Measurements from ENCODE around the gene TMEM132D. TPM values are rescaled to one million over a fixed set of nuclear protein-coding genes. Genes with fewer than 3 reads are reported as not detected.

Gene TMEM132D
- total and polyA plus RNA-seq, 2 of the 4 experiments (the other 2 are of a cell fraction) = not detected

DNA sequence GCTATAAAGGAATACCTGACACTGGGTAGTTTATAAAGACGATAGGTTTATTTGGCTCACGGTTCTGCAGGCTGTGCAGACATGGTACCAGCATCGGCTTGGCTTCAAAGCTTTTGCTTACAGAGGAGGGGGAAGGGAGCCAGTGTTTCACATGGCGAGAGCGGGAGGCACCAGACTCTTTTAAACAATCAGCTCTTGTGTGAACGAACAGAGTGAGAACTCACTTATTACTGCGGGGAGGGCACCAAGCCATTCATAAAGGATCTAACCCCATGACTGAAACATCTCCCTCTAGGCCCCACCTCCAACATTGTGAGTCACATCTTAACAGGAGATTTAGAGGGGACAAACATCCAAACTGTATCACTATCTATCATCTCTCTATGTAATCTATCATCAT is 227.4 kb downstream of the TMEM132D start:
- Histone ChIP-seq H3K9ac (ENCODE audit: low read depth, low read length) (no peak overlapping the region), H2BK20ac (ENCODE audit: low read depth, low read length) (no peak overlapping the region), H3K36me3 (ENCODE audit: control insufficient read depth, insufficient read depth, low read length) (no peaks in the 10 kb centered on the region), H2BK120ac (ENCODE audit: low read depth, low read length) (no peak overlapping the region), H3K4ac (ENCODE audit: low read depth, low read length) (no peak overlapping the region), H2AK5ac (ENCODE audit: low read depth, low read length) (no peak overlapping the region), H3K9me1 (ENCODE audit: insufficient read depth, low read length) (no peaks in the 10 kb centered on the region), H4K91ac (ENCODE audit: insufficient read depth, low read depth, low read length) (no peak overlapping the region), H3K18ac (ENCODE audit: low read depth, low read length) (no peak overlapping the region), H3K4me3 (ENCODE audit: insufficient read depth, low read depth, low read length) (no peak overlapping the region), H2BK5ac (ENCODE audit: low read depth, low read length, poor library complexity, severe bottlenecking) (no peak overlapping the region), H3K56ac (ENCODE audit: extremely low read depth, insufficient read depth, low read length) (no peak overlapping the region), H3K9me3 (ENCODE audit: control insufficient read depth, insufficient read depth, low read length) (peaks cover 18% of the 10 kb centered on the region), H3K14ac (replicated peaks; ENCODE audit: low read depth, low read length) (no peak overlapping the region), H2BK15ac (ENCODE audit: low read depth, low read length) (no peak overlapping the region), H3K27me3 (ENCODE audit: control insufficient read depth, insufficient read depth, low read length) (no peaks in the 10 kb centered on the region), H2AK9ac (replicated peaks; ENCODE audit: low read depth, low read length, poor library complexity) (no peak overlapping the region), H3K27ac (ENCODE audit: insufficient read depth, low read length) (no peak overlapping the region), H3K23ac (ENCODE audit: low read depth, low read length) (no peak overlapping the region), H4K5ac (ENCODE audit: low read depth, low read length) (no peak overlapping the region), H3K4me1 (ENCODE audit: control insufficient read depth, insufficient read depth, low read length) (no peaks in the 10 kb centered on the region), H4K20me1 (ENCODE audit: insufficient read depth, low read length) (no peaks in the 10 kb centered on the region), H4K8ac (ENCODE audit: low read depth in 2 of 2, low read length in 2 of 2) (no peak overlapping the region), H2AFZ (replicated peaks; ENCODE audit: low read length, poor library complexity) (no peak overlapping the region), H3K79me1 (ENCODE audit: low read depth in 1 of 2, low read length in 2 of 2) (no peaks in the 10 kb centered on the region), H3K4me2 (ENCODE audit: low read depth, low read length) (no peak overlapping the region)
- ChIA-PET CTCF (no interaction called here), POLR2A (ENCODE audit: unreplicated experiment) (no interaction called here)
- ATAC-seq (ENCODE audit: low read depth) (no peak), DNase-seq (no peak)
- in situ Hi-C loops (cut with MboI; ENCODE audit: low sequenced_read_pairs) (no loop called here), dilution Hi-C loops (cut with HindIII; ENCODE audit: low sequenced_read_pairs, unreplicated experiment) (no loop called here), intact Hi-C loops (cut with micrococcal nuclease) (no loop called here)
- BruUV-seq (replicated peaks) = no TSS peak
- no CpG with 5 or more reads among the region's 7 CpGs for WGBS, 2 experiments (ENCODE audit: extremely low coverage in 2 of 2, insufficient read length in 1 of 2)
- TF ChIP-seq CEBPB (IDR thresholded peaks at IDR 0.05; ENCODE audit: low read depth, low read length) (no peak), MAZ (IDR thresholded peaks at IDR 0.05; ENCODE audit: borderline replicate concordance, low read depth, low read length) (no peak), NFE2L2 (IDR thresholded peaks at IDR 0.05; ENCODE audit: low read depth, low read length) (no peak), RAD21 (IDR thresholded peaks at IDR 0.05; ENCODE audit: low read length) (no peak), RCOR1 (IDR thresholded peaks at IDR 0.05; ENCODE audit: insufficient replicate concordance, low read length) (no peak), SMC3 (IDR thresholded peaks at IDR 0.05; ENCODE audit: low read depth, low read length) (no peak)
